HepG2 (cell line): ENCODE measurements around the gene LITAFD. TPM values are rescaled to one million over a fixed set of nuclear protein-coding genes. Genes with fewer than 3 reads are reported as not detected.
A peak's percentile ranks its signal among the peaks of the same experiment; 100 is the strongest.

Experiments
- ATAC-seq: fragments of 200-7000 bp; cut with Tn5 transposase; 3 replicates; pipeline ENCODE4 v1.9.1; 2020; ENCODE audit warnings: mild to moderate bottlenecking, moderate library complexity
- BruUV-seq: library from RNA; stranded (reverse); fragments of 400-500 nt; replicated peaks from 2 replicates; lab custom pipeline; 2021; lab: Mats Ljungman, UMichigan
- CTCF ChIA-PET: fragments of 300-600 bp; formaldehyde crosslinking; extraction: SDS; loops from one replicate; lab custom pipeline; 2021; ENCODE audit warnings: low total read pairs, inconsistent platforms, low intra/inter-chr PET ratio; lab: Yijun Ruan, JAX
- POLR2A ChIA-PET: fragments of 350-600 bp; sonication (Branson Sonifier 250); formaldehyde crosslinking; loops from one replicate; lab custom pipeline; 2020; ENCODE audit warnings: antibody characterized with exemption, inconsistent platforms; lab: Yijun Ruan, JAX
- DNase-seq: peaks from one replicate; pipeline ENCODE4 v3.0.0-alpha.2; 2015; ENCODE audit warnings: low spot score
- FAIRE-seq: peaks from 3 replicates; lab custom pipeline; 2011; peaks lifted over from hg19 to GRCh38; lab: Jason Lieb, UNC
- H2AFZ ChIP-seq: one replicate; pipeline ENCODE4 v1.6.1; 2011; ENCODE audit warnings: low read length, inconsistent platforms
- H3K27ac ChIP-seq: fragments of 300-600 bp; 3 replicates; pipeline ENCODE4 v1.8.0; 2011; ENCODE audit warnings: mixed run types, mild to moderate bottlenecking, mixed read lengths, low read length, inconsistent platforms; ENCODE audit not compliant: insufficient read depth; ENCODE audit errors: extremely low read length
- H3K27me3 ChIP-seq, 2 experiments: fragments of 200-600 bp in 1 of 2; 2 replicates in 1 of 2; 3 replicates in 1 of 2; pipeline versions ENCODE4 v1.6.0 to v1.8.0; 2011; ENCODE audit warnings: low read length in 2 of 2, mild to moderate bottlenecking in 2 of 2, moderate library complexity in 2 of 2, inconsistent platforms in 1 of 2; ENCODE audit not compliant: insufficient read depth in 2 of 2, control insufficient read depth in 1 of 2
- H3K36me3 ChIP-seq, 2 experiments: fragments of 200-600 bp in 1 of 2; replicated peaks in 1 of 2; 2 replicates in 1 of 2; 3 replicates in 1 of 2; pipeline versions ENCODE4 v1.5.1 to v1.8.0; 2011; ENCODE audit warnings: low read length in 2 of 2, inconsistent platforms in 1 of 2; ENCODE audit not compliant: insufficient read depth in 2 of 2, control insufficient read depth in 1 of 2
- H3K4me1 ChIP-seq: 2 replicates; pipeline ENCODE4 v1.5.1; 2012; ENCODE audit warnings: low read length, inconsistent platforms; ENCODE audit not compliant: insufficient read depth
- H3K4me2 ChIP-seq: 2 replicates; pipeline ENCODE4 v1.6.0; 2011; ENCODE audit warnings: low read depth, low read length, inconsistent platforms
- H3K4me3 ChIP-seq, 3 experiments: fragments of 200-600 bp in 1 of 3; sonication (generic), shearing (Covaris generic) in 1 of 3; replicated peaks in 1 of 3; 2 replicates each; pipeline ENCODE4 v1.5.1; 2011 to 2016; ENCODE audit warnings: low read length in 3 of 3, inconsistent platforms in 2 of 3, low read depth in 2 of 3, mild to moderate bottlenecking in 2 of 3, control low read depth in 1 of 3, mixed read lengths in 1 of 3; ENCODE audit not compliant: insufficient read depth in 1 of 3
- H3K79me2 ChIP-seq: one replicate; pipeline ENCODE4 v1.6.1; 2011; ENCODE audit warnings: low read length, inconsistent platforms; ENCODE audit not compliant: insufficient read depth
- H3K9ac ChIP-seq: 2 replicates; pipeline ENCODE4 v1.6.0; 2011; ENCODE audit warnings: mild to moderate bottlenecking, low read depth, low read length, inconsistent platforms; ENCODE audit not compliant: insufficient read depth
- H3K9me3 ChIP-seq: 2 replicates; pipeline ENCODE4 v1.5.1; 2012; ENCODE audit warnings: mild to moderate bottlenecking, low read length
- H4K20me1 ChIP-seq: 2 replicates; pipeline ENCODE4 v1.6.0; 2011; ENCODE audit warnings: inconsistent platforms, mild to moderate bottlenecking, low read length, moderate library complexity; ENCODE audit not compliant: insufficient read depth
- AGO1 ChIP-seq: fragments of 200-400 bp; formaldehyde crosslinking; IDR thresholded peaks from 2 replicates; pipeline ENCODE4 v1.6.1; 2017; ENCODE audit warnings: mild to moderate bottlenecking, low read depth, low read length, moderate library complexity; ENCODE audit not compliant: poor library complexity, severe bottlenecking
- FOXA3 ChIP-seq: IDR thresholded peaks from 2 replicates; pipeline ENCODE4 v1.6.1; 2016; ENCODE audit warnings: missing genetic modification reagents, missing compliant biosample characterization
- FOXK1 ChIP-seq: sonication (generic); formaldehyde crosslinking; IDR thresholded peaks from 2 replicates; pipeline ENCODE4 v1.4.0; 2020; ENCODE audit warnings: low read depth, missing genetic modification reagents, borderline replicate concordance
- GATA4 ChIP-seq: sonication (generic); IDR thresholded peaks from 2 replicates; pipeline ENCODE4 v1.6.1; 2016; ENCODE audit warnings: antibody characterized with exemption, low read depth, borderline replicate concordance
- HIVEP1 ChIP-seq: sonication (generic); formaldehyde crosslinking; IDR thresholded peaks from 2 replicates; pipeline ENCODE4 v1.4.0; 2020; ENCODE audit warnings: mild to moderate bottlenecking, missing genetic modification reagents
- HOMEZ ChIP-seq: IDR thresholded peaks from 2 replicates; pipeline ENCODE4 v1.6.1; 2016; ENCODE audit warnings: low read depth
- KDM5A ChIP-seq: fragments of 200-600 bp; sonication (generic); IDR thresholded peaks from 2 replicates; pipeline ENCODE4 v1.7.0; 2018; ENCODE audit warnings: antibody characterized with exemption, mild to moderate bottlenecking, low read length, borderline replicate concordance
- MAF1 ChIP-seq: sonication (generic); formaldehyde crosslinking; IDR thresholded peaks from 2 replicates; pipeline ENCODE4 v1.5.0; 2020; ENCODE audit warnings: missing genetic modification reagents, borderline replicate concordance
- POLR2AphosphoS5 ChIP-seq: IDR thresholded peaks from 2 replicates; pipeline ENCODE4 v1.6.1; 2012; ENCODE audit warnings: low read depth, low read length
- RBM22 ChIP-seq: fragments of 200-400 bp; formaldehyde crosslinking; optimal IDR thresholded peaks from 2 replicates; pipeline ENCODE3; 2017; ENCODE audit warnings: mild to moderate bottlenecking, low read length, moderate library complexity
- RFXANK ChIP-seq: IDR thresholded peaks from 2 replicates; pipeline ENCODE4 v1.6.1; 2016
- SP2 ChIP-seq: sonication (generic); formaldehyde crosslinking; IDR thresholded peaks from 2 replicates; pipeline ENCODE4 v1.5.1; 2020; ENCODE audit warnings: mild to moderate bottlenecking, missing genetic modification reagents
- ZC3H13 ChIP-seq: sonication (generic); formaldehyde crosslinking; IDR thresholded peaks from 2 replicates; pipeline ENCODE4 v1.8.1; 2023; ENCODE audit warnings: mild to moderate bottlenecking, missing genetic modification reagents, moderate library complexity
- ZFY ChIP-seq: sonication (generic); formaldehyde crosslinking; IDR thresholded peaks from 2 replicates; pipeline ENCODE4 v1.4.0; 2020; ENCODE audit warnings: missing genetic modification reagents
- ZNF292 ChIP-seq: sonication (generic); formaldehyde crosslinking; IDR thresholded peaks from 2 replicates; pipeline ENCODE4 v1.8.1; 2022; ENCODE audit warnings: mild to moderate bottlenecking, low read depth, missing genetic modification reagents, borderline replicate concordance
- WGBS: methylation state at CpG from one replicate; pipeline ENCODE4 v1.1.6; 2017; ENCODE audit warnings: low lambda C conversion rate; 5-methylcytosine and 5-hydroxymethylcytosine counted together
- in situ Hi-C: cut with HindIII; loops from 2 replicates; pipeline ENCODE4 v1.10.0; 2017; ENCODE audit warnings: low pct_unique_long_range_greater_than_20kb; ENCODE audit not compliant: extremely low pct_ligation_motif_present
- intact Hi-C: fragments of 100-400 bp; cut with micrococcal nuclease; formaldehyde crosslinking; loops from one replicate; pipeline ENCODE4 v1.10.0; 2022; ENCODE audit not compliant: unreplicated experiment
- polyA plus RNA-seq, 8 experiments: library from polyadenylated mRNA; depleted of rRNA in 3 of 8; stranded (reverse) in 7 of 8; unstranded in 1 of 8; fragments of >200 nt; fragmentation: Illumina TruSeq in 4 of 8; extraction: Trizol in 4 of 8; gene quantifications; 2 replicates each; pipeline versions ENCODE4 v1.2.1 to v1.2.3, GENCODE V29; 2011 to 2016; ENCODE audit warnings: low read depth in 4 of 8, missing spikeins in 1 of 8, mixed read lengths in 1 of 8; ENCODE audit not compliant: insufficient read depth in 1 of 8
- total RNA-seq, 5 experiments: library from RNA; depleted of rRNA; stranded (reverse); fragments of >200 nt; fragmentation: Illumina TruSeq; extraction: Trizol; gene quantifications; 2 replicates each; pipeline ENCODE4 v1.2.3, GENCODE V29; 2016; ENCODE audit warnings: low read depth in 1 of 5
- TF ChIP-seq, protein P1 (sequence below): sonication (generic); formaldehyde crosslinking; conservative IDR thresholded peaks from 2 replicates; pipeline ENCODE4 v1.5.0; 2020; ENCODE audit warnings: missing genetic modification reagents
- TF ChIP-seq, protein P2 (sequence below): IDR thresholded peaks from 2 replicates; pipeline ENCODE4 v1.6.1; 2016; ENCODE audit warnings: missing compliant biosample characterization, missing genetic modification reagents, borderline replicate concordance
- TF ChIP-seq, protein P3 (sequence below): sonication (generic); formaldehyde crosslinking; IDR thresholded peaks from 2 replicates; pipeline ENCODE4 v1.4.0; 2020; ENCODE audit warnings: mild to moderate bottlenecking, missing genetic modification reagents, borderline replicate concordance

The LITAFD gene
- total and polyA plus RNA-seq, 2 of the 13 experiments (the other 11 are each of a cell fraction or from before 2014, with no cell fraction given): not detected

DNA sequence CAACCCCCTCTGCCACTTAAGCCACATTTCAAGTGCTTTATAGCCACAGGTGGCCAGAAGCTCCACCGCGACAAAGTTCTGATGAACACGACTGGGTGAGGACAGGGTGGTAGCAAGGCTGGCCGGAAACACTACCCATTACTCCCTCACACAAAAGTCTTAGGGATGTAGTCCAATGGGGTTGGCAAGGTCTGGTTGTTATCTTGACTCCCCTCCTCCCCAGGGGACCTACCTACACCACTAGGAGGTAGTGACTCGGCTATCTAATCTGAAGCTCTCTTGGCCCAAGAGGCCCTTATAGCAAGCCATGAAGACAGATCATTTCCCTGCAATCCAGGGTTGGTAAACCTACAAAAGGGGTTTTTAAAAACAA is 8.4 kb downstream of the LITAFD start:
- ChIA-PET CTCF (no interaction called here), POLR2A (interaction anchor here (1.7 to 14.5 kb wide), 2 partner anchors 23 to 118 kb away, joined by 4 to 235 read pairs; partner anchors contain the start of gene CARHSP1)
- intact Hi-C loops (no loop called here), in situ Hi-C loops (loop anchor here (25.0 kb wide), 1 partner anchor 228 kb away; the partner anchor contains the start of gene ABAT)
- FAIRE-seq (peak; percentile 28), DNase-seq (no peak), ATAC-seq (no peak)
- Histone ChIP-seq H3K79me2 (no peaks in the 10 kb centered on the region), H3K4me3 (no peak overlapping the region), H2AFZ (no peak overlapping the region), H3K4me2 (no peak overlapping the region), H3K27ac (no peak overlapping the region), H3K27me3 (no peaks in the 10 kb centered on the region), H3K9me3 (no peaks in the 10 kb centered on the region), H3K4me1 (peaks cover 12% of the 10 kb centered on the region), H3K36me3 (peaks cover 47 to 50% of the 10 kb centered on the region in 2 experiments), H4K20me1 (no peaks in the 10 kb centered on the region), H3K9ac (no peak overlapping the region)
- WGBS: 98% methylated on average over 5 of the region's 5 CpGs
- BruUV-seq: no TSS peak
- TF ChIP-seq HIVEP1 (CRISPR knock-in tag) (no peak), KDM5A (no peak), AGO1 (no peak), ZNF292 (no peak), GATA4 (no peak), ZC3H13 (CRISPR knock-in tag) (no peak; the same call in 1 of the 2 replicates), RBM22 (peak; percentile 86), FOXK1 (no peak), POLR2AphosphoS5 (no peak), MAF1 (CRISPR knock-in tag) (no peak), ZFY (CRISPR knock-in tag) (0 out of 2 replicates have a peak, but pooled peaks have one; percentile 20), FOXA3 (CRISPR knock-in tag) (no peak), HOMEZ (CRISPR knock-in tag) (no peak), SP2 (CRISPR knock-in tag) (no peak), RFXANK (CRISPR knock-in tag) (no peak)
- TF ChIP-seq, protein P1, sequence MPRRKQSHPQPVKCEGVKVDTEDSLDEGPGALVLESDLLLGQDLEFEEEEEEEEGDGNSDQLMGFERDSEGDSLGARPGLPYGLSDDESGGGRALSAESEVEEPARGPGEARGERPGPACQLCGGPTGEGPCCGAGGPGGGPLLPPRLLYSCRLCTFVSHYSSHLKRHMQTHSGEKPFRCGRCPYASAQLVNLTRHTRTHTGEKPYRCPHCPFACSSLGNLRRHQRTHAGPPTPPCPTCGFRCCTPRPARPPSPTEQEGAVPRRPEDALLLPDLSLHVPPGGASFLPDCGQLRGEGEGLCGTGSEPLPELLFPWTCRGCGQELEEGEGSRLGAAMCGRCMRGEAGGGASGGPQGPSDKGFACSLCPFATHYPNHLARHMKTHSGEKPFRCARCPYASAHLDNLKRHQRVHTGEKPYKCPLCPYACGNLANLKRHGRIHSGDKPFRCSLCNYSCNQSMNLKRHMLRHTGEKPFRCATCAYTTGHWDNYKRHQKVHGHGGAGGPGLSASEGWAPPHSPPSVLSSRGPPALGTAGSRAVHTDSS (CRISPR knock-in tag): no peak
- TF ChIP-seq, protein P2, sequence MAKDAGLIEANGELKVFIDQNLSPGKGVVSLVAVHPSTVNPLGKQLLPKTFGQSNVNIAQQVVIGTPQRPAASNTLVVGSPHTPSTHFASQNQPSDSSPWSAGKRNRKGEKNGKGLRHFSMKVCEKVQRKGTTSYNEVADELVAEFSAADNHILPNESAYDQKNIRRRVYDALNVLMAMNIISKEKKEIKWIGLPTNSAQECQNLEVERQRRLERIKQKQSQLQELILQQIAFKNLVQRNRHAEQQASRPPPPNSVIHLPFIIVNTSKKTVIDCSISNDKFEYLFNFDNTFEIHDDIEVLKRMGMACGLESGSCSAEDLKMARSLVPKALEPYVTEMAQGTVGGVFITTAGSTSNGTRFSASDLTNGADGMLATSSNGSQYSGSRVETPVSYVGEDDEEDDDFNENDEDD (CRISPR knock-in tag): no peak
- TF ChIP-seq, protein P3, sequence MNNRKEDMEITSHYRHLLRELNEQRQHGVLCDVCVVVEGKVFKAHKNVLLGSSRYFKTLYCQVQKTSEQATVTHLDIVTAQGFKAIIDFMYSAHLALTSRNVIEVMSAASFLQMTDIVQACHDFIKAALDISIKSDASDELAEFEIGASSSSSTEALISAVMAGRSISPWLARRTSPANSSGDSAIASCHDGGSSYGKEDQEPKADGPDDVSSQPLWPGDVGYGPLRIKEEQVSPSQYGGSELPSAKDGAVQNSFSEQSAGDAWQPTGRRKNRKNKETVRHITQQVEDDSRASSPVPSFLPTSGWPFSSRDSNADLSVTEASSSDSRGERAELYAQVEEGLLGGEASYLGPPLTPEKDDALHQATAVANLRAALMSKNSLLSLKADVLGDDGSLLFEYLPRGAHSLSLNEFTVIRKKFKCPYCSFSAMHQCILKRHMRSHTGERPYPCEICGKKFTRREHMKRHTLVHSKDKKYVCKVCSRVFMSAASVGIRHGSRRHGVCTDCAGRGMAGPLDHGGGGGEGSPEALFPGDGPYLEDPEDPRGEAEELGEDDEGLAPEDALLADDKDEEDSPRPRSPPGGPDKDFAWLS (CRISPR knock-in tag): no peak
